ENCODE data around the gene MAOA.

The MAOA gene

DNA sequence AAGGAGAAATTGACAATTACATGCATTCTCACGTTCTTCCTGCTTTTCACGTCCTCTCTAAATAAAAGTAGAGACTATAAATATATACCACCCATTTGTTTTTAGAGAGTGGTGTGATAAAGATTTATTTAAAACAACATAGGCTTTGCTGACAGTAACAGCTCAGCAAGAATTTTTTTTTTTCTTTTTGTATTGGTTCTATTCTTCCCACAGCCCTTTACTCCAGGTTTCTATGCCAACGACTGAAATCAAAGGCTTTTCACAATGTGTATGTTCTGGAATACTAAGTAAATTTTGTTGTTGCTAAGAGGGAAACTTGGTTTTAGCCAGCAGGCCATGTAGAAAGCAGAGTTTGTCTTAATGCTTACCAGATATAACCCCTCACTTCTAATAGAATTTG lies 43.4 kb downstream of the MAOA start:
- TF ChIP-seq EZH2 (optimal IDR thresholded peaks at IDR 0.05; ENCODE audit: low read depth, low read length) = no peak
- TF ChIP-seq, protein P1, sequence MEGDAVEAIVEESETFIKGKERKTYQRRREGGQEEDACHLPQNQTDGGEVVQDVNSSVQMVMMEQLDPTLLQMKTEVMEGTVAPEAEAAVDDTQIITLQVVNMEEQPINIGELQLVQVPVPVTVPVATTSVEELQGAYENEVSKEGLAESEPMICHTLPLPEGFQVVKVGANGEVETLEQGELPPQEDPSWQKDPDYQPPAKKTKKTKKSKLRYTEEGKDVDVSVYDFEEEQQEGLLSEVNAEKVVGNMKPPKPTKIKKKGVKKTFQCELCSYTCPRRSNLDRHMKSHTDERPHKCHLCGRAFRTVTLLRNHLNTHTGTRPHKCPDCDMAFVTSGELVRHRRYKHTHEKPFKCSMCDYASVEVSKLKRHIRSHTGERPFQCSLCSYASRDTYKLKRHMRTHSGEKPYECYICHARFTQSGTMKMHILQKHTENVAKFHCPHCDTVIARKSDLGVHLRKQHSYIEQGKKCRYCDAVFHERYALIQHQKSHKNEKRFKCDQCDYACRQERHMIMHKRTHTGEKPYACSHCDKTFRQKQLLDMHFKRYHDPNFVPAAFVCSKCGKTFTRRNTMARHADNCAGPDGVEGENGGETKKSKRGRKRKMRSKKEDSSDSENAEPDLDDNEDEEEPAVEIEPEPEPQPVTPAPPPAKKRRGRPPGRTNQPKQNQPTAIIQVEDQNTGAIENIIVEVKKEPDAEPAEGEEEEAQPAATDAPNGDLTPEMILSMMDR (IDR thresholded peaks at IDR 0.05; ENCODE audit: low read length) = no peak
- TF ChIP-seq EZH2phosphoT487 (IDR thresholded peaks at IDR 0.05; ENCODE audit: low read length) = no peak
- no peak overlapping the region for H3K4me3 ChIP-seq (ENCODE audit: low read length)
- DNase-seq = no peak
- no peaks in the 10 kb centered on the region for H3K4me1 ChIP-seq (ENCODE audit: low read length)
- H3F3A ChIP-seq (ENCODE audit: insufficient read depth, low read length) = no peaks in the 10 kb centered on the region
- no peaks in the 10 kb centered on the region for H3K79me2 ChIP-seq (ENCODE audit: low read length)
- no peaks in the 10 kb centered on the region for H3K27me3 ChIP-seq (replicated peaks; ENCODE audit: insufficient read depth, low read length)
- H3K36me3 ChIP-seq (replicated peaks; ENCODE audit: insufficient read depth, low read length) = no peaks in the 10 kb centered on the region
- H4K20me1 ChIP-seq (ENCODE audit: insufficient read depth, low read length) = no peaks in the 10 kb centered on the region
- no peak overlapping the region for H3K27ac ChIP-seq (ENCODE audit: low read length)
- no peaks in the 10 kb centered on the region for H3K9me2 ChIP-seq (replicated peaks; ENCODE audit: insufficient read depth, low read length)
- no peaks in the 10 kb centered on the region for H3K9me3 ChIP-seq (replicated peaks; ENCODE audit: insufficient read depth, low read length)
- H2AFZ ChIP-seq (ENCODE audit: low read length) = no peak overlapping the region
- H3K4me2 ChIP-seq (ENCODE audit: low read depth, low read length) = no peak overlapping the region
- no peak overlapping the region for H3K9ac ChIP-seq (ENCODE audit: low read length)

- no peak overlapping the region for H3K4me2 ChIP-seq (ENCODE audit: low read depth, low read length)
- H3K4me3 ChIP-seq (ENCODE audit: low read length) = no peak overlapping the region
- no peak for DNase-seq
- no peaks in the 10 kb centered on the region for H4K20me1 ChIP-seq (ENCODE audit: insufficient read depth, low read length)
- H2AFZ ChIP-seq (ENCODE audit: low read length) = no peak overlapping the region
- no peaks in the 10 kb centered on the region for H3K9me3 ChIP-seq (replicated peaks; ENCODE audit: insufficient read depth, low read length)
- TF ChIP-seq, protein P1 (IDR thresholded peaks at IDR 0.05; ENCODE audit: low read length) = no peak
- TF ChIP-seq EZH2 (optimal IDR thresholded peaks at IDR 0.05; ENCODE audit: low read depth, low read length) (no peak), EZH2phosphoT487 (IDR thresholded peaks at IDR 0.05; ENCODE audit: low read length) (no peak)
- no peak overlapping the region for H3K27ac ChIP-seq (ENCODE audit: low read length)
- H3F3A ChIP-seq (ENCODE audit: insufficient read depth, low read length) = no peaks in the 10 kb centered on the region
- no peaks in the 10 kb centered on the region for H3K36me3 ChIP-seq (replicated peaks; ENCODE audit: insufficient read depth, low read length)
- no peaks in the 10 kb centered on the region for H3K9me2 ChIP-seq (replicated peaks; ENCODE audit: insufficient read depth, low read length)
- H3K79me2 ChIP-seq (ENCODE audit: low read length) = no peaks in the 10 kb centered on the region
- no peaks in the 10 kb centered on the region for H3K27me3 ChIP-seq (replicated peaks; ENCODE audit: insufficient read depth, low read length)
- no peaks in the 10 kb centered on the region for H3K4me1 ChIP-seq (ENCODE audit: low read length)
- H3K9ac ChIP-seq (ENCODE audit: low read length) = no peak overlapping the region
Observed at GRCh38 chrX:43702079-43702524, 46.0 kb downstream of the MAOA start.

DNA sequence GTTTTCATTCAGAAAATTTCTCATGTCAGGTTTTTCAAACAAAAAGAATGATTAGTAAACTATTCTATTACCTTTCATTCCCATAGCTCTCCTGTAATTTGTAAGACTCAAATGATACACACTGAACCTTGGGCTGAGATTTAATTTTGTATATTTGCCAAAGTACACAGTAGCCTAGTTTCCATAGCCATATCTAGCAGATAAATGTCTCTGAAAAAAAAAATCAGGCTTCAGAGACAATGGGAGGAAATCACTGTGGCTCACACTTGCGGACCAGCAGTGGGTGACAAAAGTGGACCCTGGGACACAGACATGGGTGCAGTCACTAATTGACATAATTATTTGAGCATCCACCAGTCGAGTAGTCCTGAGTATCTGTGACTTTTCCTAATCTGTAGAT lies 46.6 kb downstream of the MAOA start:
- Histone ChIP-seq H3K27ac (ENCODE audit: low read length) (no peak overlapping the region), H3K36me3 (replicated peaks; ENCODE audit: insufficient read depth, low read length) (no peaks in the 10 kb centered on the region), H3K4me1 (ENCODE audit: low read length) (no peaks in the 10 kb centered on the region), H3K27me3 (replicated peaks; ENCODE audit: insufficient read depth, low read length) (no peaks in the 10 kb centered on the region), H3K9ac (ENCODE audit: low read length) (no peak overlapping the region), H3K79me2 (ENCODE audit: low read length) (no peaks in the 10 kb centered on the region), H3K4me2 (ENCODE audit: low read depth, low read length) (no peak overlapping the region), H3F3A (ENCODE audit: insufficient read depth, low read length) (no peaks in the 10 kb centered on the region), H3K9me3 (replicated peaks; ENCODE audit: insufficient read depth, low read length) (no peaks in the 10 kb centered on the region), H2AFZ (ENCODE audit: low read length) (no peak overlapping the region), H3K9me2 (replicated peaks; ENCODE audit: insufficient read depth, low read length) (no peaks in the 10 kb centered on the region), H4K20me1 (ENCODE audit: insufficient read depth, low read length) (no peaks in the 10 kb centered on the region), H3K4me3 (ENCODE audit: low read length) (no peak overlapping the region)
- no peak for DNase-seq
- TF ChIP-seq, protein P1 (IDR thresholded peaks at IDR 0.05; ENCODE audit: low read length) = no peak
- TF ChIP-seq EZH2phosphoT487 (IDR thresholded peaks at IDR 0.05; ENCODE audit: low read length) (no peak), EZH2 (optimal IDR thresholded peaks at IDR 0.05; ENCODE audit: low read depth, low read length) (no peak)

All from MM.1S (cell line).